ENCODE measurements around the gene PFKFB2. TPM values are rescaled to one million over a fixed set of nuclear protein-coding genes. Genes with fewer than 3 reads are reported as not detected.

Gene PFKFB2
- total and polyA plus RNA-seq, 2 donors (not counting 1 experiment from before 2014, with no cell fraction given), result 6.5 to 18.2 TPM

DNA sequence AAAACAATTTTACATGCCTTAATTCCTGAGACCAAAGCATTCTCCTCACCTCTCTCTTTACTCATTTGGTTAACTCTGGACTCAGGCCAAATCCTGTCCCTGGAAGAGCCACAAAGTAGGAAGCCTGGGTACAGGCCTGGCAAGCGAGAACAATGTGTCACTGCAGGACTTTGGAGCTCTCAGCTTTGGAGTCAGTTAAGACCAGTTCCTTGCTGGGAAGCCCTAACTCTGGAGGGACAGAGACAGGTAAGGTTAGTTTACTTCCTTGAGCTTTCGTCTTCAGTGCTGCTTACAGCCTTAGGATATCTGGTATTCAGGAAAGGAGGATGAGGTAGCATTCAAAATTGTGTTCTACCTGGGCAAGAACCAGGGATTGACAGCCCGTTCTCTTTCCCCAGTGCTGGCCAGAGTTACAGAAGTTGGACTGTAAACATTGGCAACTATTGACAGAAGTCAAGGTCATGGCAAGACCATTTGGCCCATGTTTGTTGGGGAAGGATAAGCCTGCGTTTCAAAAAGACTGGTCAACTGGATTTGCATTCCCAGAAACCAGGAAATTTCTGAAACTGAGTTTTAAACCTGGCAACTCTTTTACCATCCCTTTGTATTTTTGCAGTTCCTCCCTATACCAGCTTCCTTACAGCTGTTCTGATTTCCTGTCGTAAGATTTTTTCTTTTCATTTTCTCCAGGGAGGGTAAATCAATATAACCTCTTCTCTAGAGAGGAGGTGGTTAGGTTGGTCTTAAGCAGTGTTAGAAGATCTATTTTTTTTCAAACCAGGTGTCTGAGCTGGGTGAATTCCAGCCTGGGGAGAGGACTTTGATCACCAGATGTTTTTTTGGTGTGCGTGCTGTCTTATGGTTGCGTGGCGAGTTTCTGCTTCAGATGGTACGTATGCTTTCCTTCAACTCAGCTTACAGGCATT lies 35.9 kb downstream of the PFKFB2 start, which contains the start of gene C4BPB:
C4BPB (plus strand) TSS at position 160 of the 926 bp plus-strand sequence; CDS start at position 832, 672 bp downstream.
- Mint-ChIP-seq H3K4me1 (peaks cover 13% of the 10 kb centered on the region), H3K9me3 (ENCODE audit: insufficient read depth) (no peaks in the 10 kb centered on the region), H3K27ac (peak within 1 kb of the TSS; percentile 60), H3K4me3 (peak within 1 kb of the TSS; percentile 86), H3K27me3 (no peaks in the 10 kb centered on the region)
- TF ChIP-seq, protein P1, sequence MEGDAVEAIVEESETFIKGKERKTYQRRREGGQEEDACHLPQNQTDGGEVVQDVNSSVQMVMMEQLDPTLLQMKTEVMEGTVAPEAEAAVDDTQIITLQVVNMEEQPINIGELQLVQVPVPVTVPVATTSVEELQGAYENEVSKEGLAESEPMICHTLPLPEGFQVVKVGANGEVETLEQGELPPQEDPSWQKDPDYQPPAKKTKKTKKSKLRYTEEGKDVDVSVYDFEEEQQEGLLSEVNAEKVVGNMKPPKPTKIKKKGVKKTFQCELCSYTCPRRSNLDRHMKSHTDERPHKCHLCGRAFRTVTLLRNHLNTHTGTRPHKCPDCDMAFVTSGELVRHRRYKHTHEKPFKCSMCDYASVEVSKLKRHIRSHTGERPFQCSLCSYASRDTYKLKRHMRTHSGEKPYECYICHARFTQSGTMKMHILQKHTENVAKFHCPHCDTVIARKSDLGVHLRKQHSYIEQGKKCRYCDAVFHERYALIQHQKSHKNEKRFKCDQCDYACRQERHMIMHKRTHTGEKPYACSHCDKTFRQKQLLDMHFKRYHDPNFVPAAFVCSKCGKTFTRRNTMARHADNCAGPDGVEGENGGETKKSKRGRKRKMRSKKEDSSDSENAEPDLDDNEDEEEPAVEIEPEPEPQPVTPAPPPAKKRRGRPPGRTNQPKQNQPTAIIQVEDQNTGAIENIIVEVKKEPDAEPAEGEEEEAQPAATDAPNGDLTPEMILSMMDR (IDR thresholded peaks at IDR 0.05), result no peak
- TF ChIP-seq EZH2 (IDR thresholded peaks at IDR 0.05; ENCODE audit: borderline replicate concordance, insufficient read depth, low read depth, low read length, poor library complexity, severe bottlenecking), result no peak
- peak within 1 kb of the TSS in 1 of 2 donors; percentile 50 for H3K27ac ChIP-seq (ENCODE audit: low read length in 2 of 2)
- CTCF ChIA-PET, result interaction anchor here (1.0 to 13.0 kb wide), 5 partner anchors 10 to 412 kb away, joined by 3 to 209 read pairs (median 8); no protein-coding TSS in a partner anchor
- peak within 1 kb of the TSS; percentile 61 for H3K9ac ChIP-seq (ENCODE audit: low read length)
- H4K20me1 ChIP-seq (ENCODE audit: control insufficient read depth, insufficient read depth, low read length, poor library complexity, severe bottlenecking), result no peaks in the 10 kb centered on the region
- 100% methylated on average over 3 of the region's 9 CpGs for WGBS (ENCODE audit: insufficient coverage)
- peak within 1 kb of the TSS; percentile 11 to 58 (median 37) for H3K4me3 ChIP-seq (ENCODE audit: control extremely low read depth in 1 of 5, extremely low read depth in 1 of 5, insufficient read depth in 1 of 5, low read depth in 2 of 5, low read length in 4 of 5)
- no peaks in the 10 kb centered on the region for H3K79me2 ChIP-seq (ENCODE audit: control insufficient read depth, insufficient read depth, low read length)
- no peaks in the 10 kb centered on the region for H3K27me3 ChIP-seq (replicated peaks in 1 of 4; ENCODE audit: control extremely low read depth in 1 of 4, control insufficient read depth in 3 of 4, insufficient read depth in 4 of 4, low read length in 3 of 4)
- H3K4me1 ChIP-seq (ENCODE audit: control insufficient read depth in 2 of 2, insufficient read depth in 2 of 2, low read length in 2 of 2), result peaks cover 14 to 15% of the 10 kb centered on the region in 2 donors
- intact Hi-C loops (cut with micrococcal nuclease), result no loop called here
- H3K4me2 ChIP-seq (replicated peaks; ENCODE audit: low read depth, low read length, poor library complexity, severe bottlenecking), result peak within 1 kb of the TSS; percentile 65
- H3K9me3 ChIP-seq (ENCODE audit: control extremely low read depth in 1 of 3, control insufficient read depth in 2 of 3, insufficient read depth in 1 of 3, low read length in 2 of 3), result no peaks in the 10 kb centered on the region
- DNase-seq, result peak; percentile 55
- peak; percentile 28 for ATAC-seq (ENCODE audit: low read depth)
- no peaks in the 10 kb centered on the region for H3K36me3 ChIP-seq (replicated peaks in 1 of 2; ENCODE audit: control extremely low read depth in 1 of 2, control insufficient read depth in 1 of 2, extremely low read depth in 1 of 2, insufficient read depth in 2 of 2, low read length in 1 of 2)
- peak within 1 kb of the TSS; percentile 75 for H2AFZ ChIP-seq (ENCODE audit: insufficient read depth, low read depth, low read length, poor library complexity, severe bottlenecking)
- POLR2A ChIA-PET, result no interaction called here

All from B cell (primary cell).